SK-N-SH treated with all-trans-retinoic acid at 6 μM for 48 hours (cell line): ENCODE data around the gene KCNC4.

Source experiments
- ATAC-seq: fragments of 200-7000 bp; cut with Tn5 transposase; 3 replicates; pipeline ENCODE4 v1.9.1; 2020; ENCODE audit warnings: mild to moderate bottlenecking, moderate library complexity
- ARNTL ChIP-seq: fragments of 450-650 bp; formaldehyde crosslinking; IDR thresholded peaks from 2 replicates; pipeline ENCODE4 v1.5.0; 2020; ENCODE audit warnings: low read depth, mild to moderate bottlenecking, moderate library complexity, borderline replicate concordance
- BACH2 ChIP-seq: fragments of 250-450 bp; sonication (Bioruptor Pico); IDR thresholded peaks from 2 replicates; pipeline ENCODE4 v1.9.0; 2021; ENCODE audit warnings: mild to moderate bottlenecking, borderline replicate concordance
- CREB5 ChIP-seq: fragments of 250-450 bp; sonication (Bioruptor Pico); IDR thresholded peaks from 2 replicates; pipeline ENCODE4 v1.5.1; 2020; ENCODE audit warnings: low read depth, mild to moderate bottlenecking, moderate library complexity
- CSDC2 ChIP-seq: fragments of 250-450 bp; sonication (Bioruptor Pico); IDR thresholded peaks from 2 replicates; pipeline ENCODE4 v1.5.0; 2020; ENCODE audit warnings: mild to moderate bottlenecking, moderate library complexity
- CSRNP3 ChIP-seq: fragments of 250-450 bp; sonication (Bioruptor Pico); IDR thresholded peaks from 2 replicates; pipeline ENCODE4 v1.5.1; 2021; ENCODE audit warnings: mild to moderate bottlenecking, moderate library complexity
- ESRRG ChIP-seq: fragments of 250-450 bp; sonication (Bioruptor Pico); IDR thresholded peaks from 2 replicates; pipeline ENCODE4 v1.6.1; 2021; ENCODE audit warnings: mild to moderate bottlenecking
- GLIS3 ChIP-seq: fragments of 250-450 bp; sonication (Bioruptor Pico); IDR thresholded peaks from 2 replicates; pipeline ENCODE4 v1.5.0; 2020; ENCODE audit warnings: mild to moderate bottlenecking, moderate library complexity
- ISL1 ChIP-seq: fragments of 250-450 bp; sonication (Bioruptor Pico); IDR thresholded peaks from 2 replicates; pipeline ENCODE4 v2.1.2; 2022; ENCODE audit warnings: mild to moderate bottlenecking, moderate library complexity
- OSR1 ChIP-seq: fragments of 250-450 bp; sonication (Bioruptor Pico); IDR thresholded peaks from 2 replicates; pipeline ENCODE4 v1.8.0; 2022; ENCODE audit warnings: moderate library complexity, mild to moderate bottlenecking, inconsistent platforms
- PATZ1 ChIP-seq: fragments of 250-450 bp; sonication (Bioruptor Pico); IDR thresholded peaks from 2 replicates; pipeline ENCODE4 v1.8.0; 2020; ENCODE audit warnings: mild to moderate bottlenecking, moderate library complexity, borderline replicate concordance
- POU6F1 ChIP-seq: fragments of 250-450 bp; sonication (Bioruptor Pico); IDR thresholded peaks from 2 replicates; pipeline ENCODE4 v1.8.0; 2021; ENCODE audit warnings: low read depth, mild to moderate bottlenecking, moderate library complexity, borderline replicate concordance
- PPARA ChIP-seq: fragments of 250-450 bp; sonication (Bioruptor Pico); IDR thresholded peaks from 2 replicates; pipeline ENCODE4 v1.5.0; 2020; ENCODE audit warnings: mild to moderate bottlenecking, borderline replicate concordance
- RARB ChIP-seq: fragments of 250-450 bp; sonication (Bioruptor Pico); IDR thresholded peaks from 2 replicates; pipeline ENCODE4 v1.8.0; 2021; ENCODE audit warnings: mild to moderate bottlenecking, moderate library complexity
- SNAI2 ChIP-seq: fragments of 250-450 bp; sonication (Bioruptor Pico); IDR thresholded peaks from 2 replicates; pipeline ENCODE4 v1.5.0; 2020; ENCODE audit warnings: mild to moderate bottlenecking, moderate library complexity
- TCF4 ChIP-seq: fragments of 250-450 bp; sonication (Bioruptor Pico); IDR thresholded peaks from 2 replicates; pipeline ENCODE4 v1.8.0; 2021; ENCODE audit warnings: mild to moderate bottlenecking, moderate library complexity, borderline replicate concordance
- TOX ChIP-seq: fragments of 250-450 bp; sonication (Bioruptor Pico); IDR thresholded peaks from 2 replicates; pipeline ENCODE4 v1.8.0; 2021; ENCODE audit warnings: mild to moderate bottlenecking, moderate library complexity, borderline replicate concordance
- TSHZ2 ChIP-seq: fragments of 250-450 bp; sonication (Bioruptor Pico); IDR thresholded peaks from 2 replicates; pipeline ENCODE4 v1.5.0; 2020; ENCODE audit warnings: mild to moderate bottlenecking, moderate library complexity
- ZC3H10 ChIP-seq: fragments of 250-450 bp; sonication (Bioruptor Pico); IDR thresholded peaks from 2 replicates; pipeline ENCODE4 v1.5.1; 2021; ENCODE audit warnings: mild to moderate bottlenecking, moderate library complexity
- ZFP3 ChIP-seq: fragments of 250-450 bp; sonication (Bioruptor Pico); IDR thresholded peaks from 2 replicates; pipeline ENCODE4 v1.5.0; 2020; ENCODE audit warnings: mild to moderate bottlenecking, moderate library complexity
- ZFP30 ChIP-seq: fragments of 450-650 bp; formaldehyde crosslinking; IDR thresholded peaks from 2 replicates; pipeline ENCODE4 v1.5.0; 2022; ENCODE audit warnings: mild to moderate bottlenecking, moderate library complexity
- ZNF70 ChIP-seq: fragments of 450-650 bp; formaldehyde crosslinking; IDR thresholded peaks from 2 replicates; pipeline ENCODE4 v1.5.0; 2020; ENCODE audit warnings: mild to moderate bottlenecking, moderate library complexity

The KCNC4 gene

GRCh38 chr1:110206261-110206920 lies 3.7 kb upstream of the KCNC4 start:
- ATAC-seq, result no peak
- TF ChIP-seq ZFP3 (CRISPR knock-in tag), result no peak
- no peak for TF ChIP-seq ZNF70
- TF ChIP-seq BACH2 (CRISPR knock-in tag), result no peak
- no peak for TF ChIP-seq CSRNP3 (CRISPR knock-in tag)
- no peak for TF ChIP-seq POU6F1 (CRISPR knock-in tag)
- TF ChIP-seq CSDC2, result no peak
- no peak for TF ChIP-seq PPARA (CRISPR knock-in tag)
- TF ChIP-seq TCF4 (CRISPR knock-in tag), result no peak
- TF ChIP-seq ISL1 (CRISPR knock-in tag), result no peak
- no peak for TF ChIP-seq ARNTL (CRISPR knock-in tag)
- no peak for TF ChIP-seq GLIS3 (CRISPR knock-in tag)
- no peak for TF ChIP-seq ZC3H10 (CRISPR knock-in tag)
- TF ChIP-seq RARB (CRISPR knock-in tag), result no peak
- TF ChIP-seq OSR1, result no peak
- TF ChIP-seq SNAI2 (CRISPR knock-in tag), result no peak
- TF ChIP-seq ESRRG (CRISPR knock-in tag), result no peak
- TF ChIP-seq PATZ1 (CRISPR knock-in tag), result no peak
- TF ChIP-seq TOX, result no peak

- no peak for TF ChIP-seq PPARA (CRISPR knock-in tag)
- no peak for TF ChIP-seq ZNF70
- no peak for TF ChIP-seq TSHZ2 (CRISPR knock-in tag)
- TF ChIP-seq CSDC2, result no peak
- TF ChIP-seq ZC3H10 (CRISPR knock-in tag), result no peak
- TF ChIP-seq ARNTL (CRISPR knock-in tag), result no peak
- no peak for TF ChIP-seq CREB5 (CRISPR knock-in tag)
- no peak for TF ChIP-seq OSR1
- no peak for TF ChIP-seq ISL1 (CRISPR knock-in tag)
- no peak for TF ChIP-seq ZFP30 (CRISPR knock-in tag)
- TF ChIP-seq SNAI2 (CRISPR knock-in tag), result no peak
- no peak for TF ChIP-seq ZFP3 (CRISPR knock-in tag)
- TF ChIP-seq, all 23 proteins: peak for 0
- ATAC-seq, result peak; percentile 86
Measured at GRCh38 chr1:110207831-110208230, 2.3 kb upstream of the KCNC4 start.
